Thymus (tissue), 11 donors: ENCODE data around the gene FRMPD1. TPM values are rescaled to one million over a fixed set of nuclear protein-coding genes. Genes with fewer than 3 reads are reported as not detected.

Experiments used
- DNase-seq, 9 donors: peaks; one replicate each; pipeline ENCODE4 v3.0.0-alpha.2; 2013; ENCODE audit warnings: low spot score in 9 of 9, low read depth in 6 of 9, missing footprints in 1 of 9
- H3K27ac ChIP-seq, 2 donors: one replicate each; pipeline ENCODE4 v1.5.1; 2013; ENCODE audit warnings: control low read depth in 1 of 2, low read depth in 1 of 2, low read length in 1 of 2, mild to moderate bottlenecking in 1 of 2, moderate library complexity in 1 of 2
- H3K27me3 ChIP-seq, 2 donors: one replicate each; pipeline ENCODE4 v1.5.1; 2013; ENCODE audit warnings: low read length in 1 of 2; ENCODE audit not compliant: control insufficient read depth in 2 of 2, insufficient read depth in 1 of 2
- H3K36me3 ChIP-seq, 2 donors: one replicate each; pipeline ENCODE4 v1.5.1; 2013; ENCODE audit warnings: low read length in 1 of 2, mild to moderate bottlenecking in 1 of 2, moderate library complexity in 1 of 2; ENCODE audit not compliant: control insufficient read depth in 2 of 2, insufficient read depth in 2 of 2
- H3K4me1 ChIP-seq, 2 donors: one replicate each; pipeline ENCODE4 v1.5.1; 2013; ENCODE audit warnings: low read length in 2 of 2; ENCODE audit not compliant: control insufficient read depth in 2 of 2, insufficient read depth in 2 of 2
- H3K4me3 ChIP-seq, 2 donors: one replicate each; pipeline ENCODE4 v1.5.1; 2013; ENCODE audit warnings: low read length in 2 of 2, control low read depth in 1 of 2, mild to moderate bottlenecking in 1 of 2
- H3K9me3 ChIP-seq, 2 donors: one replicate each; pipeline ENCODE4 v1.5.1; 2013; ENCODE audit warnings: low read length in 1 of 2, mild to moderate bottlenecking in 1 of 2; ENCODE audit not compliant: control insufficient read depth in 2 of 2, insufficient read depth in 1 of 2
- WGBS: extraction: QIAGEN DNeasy Blood & Tissue Kit; methylation state at CpG from one replicate; pipeline ENCODE4 v1.1.7; 2013; 5-methylcytosine and 5-hydroxymethylcytosine counted together
- polyA plus RNA-seq: library from polyadenylated mRNA; stranded (reverse); fragments of 200-250 nt; gene quantifications from one replicate; pipeline ENCODE4 v1.2.3, GENCODE V29; 2013
- total RNA-seq: library from RNA; stranded (reverse); fragments of 120-200 nt; gene quantifications from one replicate; pipeline ENCODE4 v1.2.4, GENCODE V29; 2013
- donor health status: healthy.

Gene FRMPD1
- total and polyA plus RNA-seq, 2 donors: 0.14 to 0.16 TPM

DNA sequence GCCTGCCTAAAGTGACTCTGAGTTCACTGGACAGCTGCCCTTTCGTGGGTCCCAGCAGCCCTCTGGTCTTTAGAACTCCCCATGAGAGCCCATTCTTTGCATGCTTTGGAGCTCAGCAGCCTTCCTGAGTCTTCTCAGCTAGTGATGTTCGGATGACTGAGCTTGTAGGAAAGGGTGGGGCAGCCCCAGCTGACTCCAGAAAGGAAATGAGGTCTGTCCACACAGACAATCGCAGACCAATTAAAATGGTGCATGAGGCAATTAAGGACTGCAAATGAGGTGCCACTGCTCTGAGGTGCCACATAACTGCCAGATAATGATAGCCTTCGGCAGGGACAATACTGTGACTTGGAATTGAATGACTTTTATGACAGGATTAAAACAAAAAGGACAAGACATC, 32.9 kb upstream of the FRMPD1 start:
- Histone ChIP-seq H3K9me3 (no peaks in the 10 kb centered on the region), H3K27ac (no peak overlapping the region)

DNA sequence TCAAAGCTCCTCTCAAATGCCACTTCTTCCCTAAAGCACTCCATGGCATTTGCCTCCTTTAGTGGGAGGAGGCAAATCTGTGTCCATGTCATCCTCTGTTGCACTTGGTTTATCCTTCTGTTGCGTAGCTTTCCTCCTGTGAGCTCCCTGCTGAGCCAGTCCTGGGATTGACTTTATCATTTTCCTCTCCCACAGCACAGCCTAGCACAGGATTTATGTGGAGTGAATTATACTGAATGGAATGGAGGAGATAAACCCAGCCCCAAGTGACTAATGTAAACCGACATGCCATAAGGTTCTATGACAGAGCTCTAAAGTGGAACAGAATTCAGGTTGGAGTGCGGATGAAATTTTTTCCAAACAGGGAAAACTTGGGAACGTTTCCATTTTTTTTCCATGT, 31.9 kb upstream of the FRMPD1 start:
- 96% methylated on average over 4 of the region's 4 CpGs for WGBS

More for the DNA sequence above, 32.9 kb upstream of the FRMPD1 start:
- no peak for DNase-seq
- Histone ChIP-seq H3K4me3 (no peak overlapping the region), H3K27me3 (no peaks in the 10 kb centered on the region), H3K4me1 (peaks cover 0 to 2% of the 10 kb centered on the region in 2 donors), H3K36me3 (no peaks in the 10 kb centered on the region)
- 82% methylated on average over 4 of the region's 4 CpGs for WGBS

DNA sequence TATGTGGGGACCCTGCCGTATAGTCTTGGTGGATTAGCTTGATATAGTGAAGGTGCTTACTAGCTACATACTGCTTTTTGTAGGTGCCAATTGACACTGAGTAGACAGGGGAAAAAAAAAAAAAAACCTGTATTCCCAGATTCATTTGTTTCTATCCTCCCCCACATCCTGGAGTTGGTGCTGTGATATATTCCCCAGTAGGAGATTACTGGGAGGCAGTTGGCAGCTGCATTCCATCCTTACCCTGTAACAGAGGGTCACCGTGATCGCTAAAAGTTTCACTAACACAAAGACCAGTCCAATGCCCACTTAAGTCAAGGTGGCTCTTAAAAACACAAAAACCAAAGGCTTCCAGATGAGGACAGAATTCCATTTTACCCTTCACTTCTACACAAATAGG, 30.9 kb upstream of the FRMPD1 start:
- no peak overlapping the region for H3K4me3 ChIP-seq
- peaks cover 0 to 2% of the 10 kb centered on the region in 2 donors for H3K4me1 ChIP-seq
- H3K36me3 ChIP-seq: no peaks in the 10 kb centered on the region
- H3K27me3 ChIP-seq: no peaks in the 10 kb centered on the region
- no peak for DNase-seq
- WGBS: 98% methylated on average over 3 of the region's 3 CpGs
- H3K27ac ChIP-seq: no peak overlapping the region
- H3K9me3 ChIP-seq: no peaks in the 10 kb centered on the region

More for the DNA sequence above, 31.9 kb upstream of the FRMPD1 start:
- Histone ChIP-seq H3K27ac (no peak overlapping the region), H3K27me3 (no peaks in the 10 kb centered on the region), H3K4me3 (no peak overlapping the region), H3K36me3 (no peaks in the 10 kb centered on the region), H3K9me3 (no peaks in the 10 kb centered on the region), H3K4me1 (peaks cover 0 to 2% of the 10 kb centered on the region in 2 donors)
- no peak for DNase-seq

DNA sequence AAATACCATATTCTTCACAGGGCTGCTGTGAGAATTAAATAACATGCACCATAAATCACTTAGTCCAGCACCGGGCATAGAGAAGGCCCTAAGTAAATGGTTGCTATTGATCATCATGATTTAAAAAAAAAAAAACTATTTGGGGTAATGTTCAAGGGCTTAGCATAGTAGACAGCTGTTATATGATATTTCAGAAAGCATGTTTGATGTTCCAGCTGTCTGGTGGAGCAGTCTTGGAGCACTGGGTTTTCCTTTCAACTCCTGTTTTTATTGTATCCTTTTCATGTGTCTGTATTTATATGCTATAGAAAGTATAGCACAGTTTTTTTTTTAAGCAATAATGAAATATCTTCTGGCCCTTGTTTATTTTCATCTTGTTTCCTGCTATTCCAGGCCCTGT, 30.4 kb upstream of the FRMPD1 start:
- peaks cover 0 to 2% of the 10 kb centered on the region in 2 donors for H3K4me1 ChIP-seq
- H3K4me3 ChIP-seq: no peak overlapping the region
- WGBS: 100% methylated on average over 1 of the region's 1 CpG
- no peaks in the 10 kb centered on the region for H3K27me3 ChIP-seq
- DNase-seq: no peak
- no peaks in the 10 kb centered on the region for H3K9me3 ChIP-seq
- H3K27ac ChIP-seq: no peak overlapping the region
- H3K36me3 ChIP-seq: no peaks in the 10 kb centered on the region

DNA sequence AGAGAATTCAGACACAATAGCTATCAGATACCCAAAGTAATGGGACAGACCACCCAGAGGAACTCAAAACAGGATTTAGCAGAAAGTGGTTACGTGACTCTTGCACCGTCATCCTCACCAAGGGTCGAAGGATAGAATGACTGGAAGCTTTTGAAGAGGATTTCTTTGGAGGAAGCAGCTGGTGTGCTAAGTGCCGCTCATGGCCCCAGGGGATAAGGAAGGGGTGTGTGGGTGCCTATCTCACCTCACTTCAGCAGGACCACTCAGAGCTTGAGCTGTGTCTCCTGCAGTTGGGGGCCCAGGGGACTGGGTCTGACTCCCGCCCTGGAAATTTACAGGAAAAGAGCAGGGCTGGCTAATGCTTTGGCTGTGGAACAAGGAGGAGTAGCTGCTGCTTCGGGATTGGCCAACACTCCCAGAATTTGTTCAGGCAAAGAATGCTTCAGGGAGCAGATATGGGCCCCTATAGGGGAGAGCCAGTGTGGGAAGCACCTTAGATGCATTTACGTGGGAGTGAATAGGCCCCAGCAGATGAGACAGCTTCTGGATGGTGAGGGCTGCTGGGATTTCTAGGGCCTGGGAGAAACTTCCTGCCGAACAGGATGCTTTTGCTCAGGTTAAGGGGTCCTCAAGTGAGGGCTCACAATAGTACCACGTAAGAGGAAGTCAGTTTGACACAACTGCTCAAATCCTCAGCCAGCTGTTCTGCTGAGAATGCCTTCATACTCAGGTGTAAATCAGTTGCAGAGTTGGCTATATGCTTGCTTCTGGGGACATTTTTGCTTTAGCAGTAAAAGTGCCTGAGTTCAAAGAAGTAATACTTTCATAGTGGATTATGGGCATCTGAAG, 29.3 kb upstream of the FRMPD1 start:
- Histone ChIP-seq H3K4me1 (peaks cover 0 to 2% of the 10 kb centered on the region in 2 donors), H3K27me3 (no peaks in the 10 kb centered on the region), H3K36me3 (no peaks in the 10 kb centered on the region), H3K9me3 (no peaks in the 10 kb centered on the region), H3K4me3 (no peak overlapping the region), H3K27ac (no peak overlapping the region)
- WGBS: 72% methylated on average over 9 of the region's 9 CpGs
- DNase-seq: peak in 3 of 9 donors; percentile 1 to 3 (median 2)

DNA sequence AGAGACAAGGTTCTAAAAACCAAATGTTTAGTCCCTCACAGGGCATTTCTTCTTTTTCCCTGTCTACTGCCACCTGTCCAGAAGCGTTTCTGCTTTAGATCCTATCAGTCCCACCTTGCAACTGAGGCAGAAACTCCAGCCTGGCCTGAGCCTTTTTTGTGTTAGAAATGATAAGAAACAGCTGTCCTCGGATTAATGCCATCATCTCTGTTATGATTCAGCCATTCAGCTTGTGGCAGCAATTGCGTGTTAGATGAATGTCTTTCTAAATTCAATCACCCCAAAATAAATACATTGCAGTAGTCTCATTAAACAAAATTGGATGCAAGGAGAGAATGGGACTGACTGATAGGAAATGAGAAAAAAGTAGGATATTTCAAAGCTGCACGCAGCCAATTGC, 28.3 kb upstream of the FRMPD1 start:
- DNase-seq: no peak
- Histone ChIP-seq H3K4me1 (peaks cover 0 to 2% of the 10 kb centered on the region in 2 donors), H3K9me3 (no peaks in the 10 kb centered on the region), H3K4me3 (no peak overlapping the region), H3K27ac (no peak overlapping the region), H3K36me3 (no peaks in the 10 kb centered on the region), H3K27me3 (no peaks in the 10 kb centered on the region)
- 97% methylated on average over 4 of the region's 4 CpGs for WGBS

DNA sequence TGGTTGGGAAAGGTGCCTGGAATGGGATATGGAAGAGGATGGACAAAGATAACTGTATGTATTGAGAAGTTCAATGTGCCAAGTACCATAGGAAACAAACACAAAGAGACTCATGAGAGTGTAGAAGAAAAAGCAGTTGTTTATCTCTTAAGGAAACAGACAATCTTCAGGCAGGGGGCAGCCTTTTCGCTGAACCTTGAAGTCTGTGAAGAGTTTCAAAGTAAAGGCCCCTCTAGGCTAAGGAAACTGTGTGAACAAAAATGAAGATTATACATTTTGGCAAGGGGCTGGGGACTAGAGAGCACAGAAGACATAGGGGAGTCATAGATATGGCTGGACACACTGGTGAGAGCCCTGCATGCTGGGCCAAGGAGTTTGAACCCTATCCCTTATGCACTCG, 27.5 kb upstream of the FRMPD1 start:
- H3K27me3 ChIP-seq: no peaks in the 10 kb centered on the region
- DNase-seq: no peak
- WGBS: 97% methylated on average over 2 of the region's 2 CpGs
- H3K4me1 ChIP-seq: peaks cover 0 to 2% of the 10 kb centered on the region in 2 donors
- no peak overlapping the region for H3K27ac ChIP-seq
- H3K36me3 ChIP-seq: no peaks in the 10 kb centered on the region
- no peaks in the 10 kb centered on the region for H3K9me3 ChIP-seq
- no peak overlapping the region for H3K4me3 ChIP-seq

DNA sequence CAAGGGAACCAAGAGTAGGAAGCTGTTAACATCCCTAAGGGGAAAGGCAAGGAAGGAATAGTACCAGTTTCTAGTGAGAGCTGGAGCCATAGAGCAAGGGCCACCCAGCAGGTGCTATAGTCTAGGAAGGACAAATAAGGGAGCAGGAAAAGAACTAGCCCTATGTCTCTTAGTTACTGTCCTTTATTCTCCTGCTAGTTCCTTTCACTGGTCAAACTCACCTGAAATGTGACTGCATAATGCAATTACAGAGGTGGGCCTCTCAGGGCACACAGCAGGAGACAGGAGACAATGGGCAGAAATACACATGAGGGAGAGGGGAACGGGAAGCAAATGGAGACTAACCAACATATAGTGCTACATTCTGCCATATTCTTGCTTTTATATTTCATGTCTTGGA, 26.7 kb upstream of the FRMPD1 start:
- Histone ChIP-seq H3K27me3 (no peaks in the 10 kb centered on the region), H3K4me1 (peaks cover 0 to 2% of the 10 kb centered on the region in 2 donors), H3K27ac (no peak overlapping the region), H3K4me3 (no peak overlapping the region), H3K9me3 (no peaks in the 10 kb centered on the region), H3K36me3 (no peaks in the 10 kb centered on the region)
- no peak for DNase-seq
- WGBS: 95% methylated on average over 1 of the region's 1 CpG

DNA sequence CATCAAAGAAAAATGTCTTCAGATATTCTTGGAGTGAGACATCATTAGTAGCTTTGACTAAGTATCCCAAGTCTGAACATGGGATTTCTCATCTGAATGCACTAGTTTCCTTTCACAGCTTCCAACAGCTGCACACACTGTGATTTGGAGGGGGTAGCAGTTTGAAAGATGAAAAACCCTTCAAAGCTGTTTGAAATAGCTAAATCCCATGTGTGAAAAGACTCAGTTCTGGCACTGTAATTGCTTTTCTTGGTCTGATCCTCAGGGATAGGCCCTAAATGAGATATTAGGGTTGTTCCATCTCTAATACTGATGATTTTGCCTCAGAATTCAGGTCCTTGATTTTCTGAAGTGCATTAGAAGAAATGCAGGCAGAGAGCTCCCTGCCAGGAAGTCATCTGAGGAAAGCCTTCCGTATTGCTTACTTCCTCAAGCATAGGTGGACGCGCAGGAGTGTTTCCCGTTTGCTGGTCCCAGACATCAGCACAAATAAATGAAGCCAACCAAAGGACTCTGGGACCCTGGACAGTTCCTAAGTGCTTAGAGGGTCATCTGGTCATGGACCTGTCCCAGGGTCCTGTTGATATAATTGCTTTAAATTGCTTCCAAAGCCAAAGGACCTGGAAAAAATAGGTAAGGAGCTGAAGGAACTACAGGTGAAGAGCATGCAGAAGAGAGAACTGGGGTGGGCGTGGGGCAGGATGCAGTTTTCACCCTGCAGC, 25.6 kb upstream of the FRMPD1 start:
- peaks cover 0 to 2% of the 10 kb centered on the region in 2 donors for H3K4me1 ChIP-seq
- H3K4me3 ChIP-seq: no peak overlapping the region
- no peaks in the 10 kb centered on the region for H3K9me3 ChIP-seq
- H3K27ac ChIP-seq: no peak overlapping the region
- WGBS: 66% methylated on average over 5 of the region's 5 CpGs
- no peaks in the 10 kb centered on the region for H3K27me3 ChIP-seq
- no peak for DNase-seq
- no peaks in the 10 kb centered on the region for H3K36me3 ChIP-seq
